ENCODE results near the gene SMIM24.

SMIM24 gene

DNA sequence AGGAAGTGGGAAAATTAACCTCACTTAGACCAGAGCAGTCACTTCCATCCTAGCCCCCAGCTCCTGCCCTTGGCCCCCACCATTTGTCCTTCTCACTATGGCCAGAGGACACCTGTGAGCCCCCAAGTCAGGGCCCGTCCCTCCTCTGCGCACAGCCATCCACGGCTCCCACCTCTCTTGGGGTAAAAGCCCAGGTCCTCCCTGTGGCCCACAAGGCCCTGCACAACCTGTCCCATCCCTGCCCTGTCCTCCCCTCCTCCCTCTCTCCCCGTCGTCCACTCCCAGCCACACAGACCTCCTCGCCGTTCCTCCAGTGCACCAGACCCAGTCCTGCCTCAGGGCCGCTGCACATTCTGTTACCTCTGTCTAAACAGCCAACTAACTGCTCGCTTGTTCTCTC, 53.9 kb downstream of the SMIM24 start:
- DNase-seq, result no peak

Data from HCEC 1CT (cell line).